Omental fat pad (tissue), 4 donors: Measurements from ENCODE around the gene SPHK2. TPM values are rescaled to one million over a fixed set of nuclear protein-coding genes. Genes with fewer than 3 reads are reported as not detected.

Experiments
- ATAC-seq: fragments of 150-250 bp; one replicate; pipeline ENCODE4 v1.9.1; 2016; ENCODE audit warnings: mild to moderate bottlenecking, moderate library complexity; ENCODE audit not compliant: low FRiP score
- DNase-seq: peaks from one replicate; pipeline ENCODE4 v3.0.0-alpha.2; 2019; ENCODE audit warnings: low spot score
- total RNA-seq, 4 donors: library from RNA; depleted of rRNA; stranded (reverse); fragments of >200 nt; gene quantifications; one replicate each; pipeline ENCODE4 v1.1.0, GENCODE V29; 2016
- TF ChIP-seq, protein P1 (sequence below), 3 donors: fragments of 450-650 bp; IDR thresholded peaks; one replicate each; pipeline ENCODE4 v1.5.1; 2016 to 2017; ENCODE audit warnings: antibody characterized with exemption in 3 of 3, mild to moderate bottlenecking in 3 of 3, moderate library complexity in 2 of 3

Gene SPHK2
- total RNA-seq, 4 donors from 2014 or later = 6.0 to 16.2 (median 9.5) TPM

- ATAC-seq (no peak), DNase-seq (no peak)
- TF ChIP-seq, protein P1, sequence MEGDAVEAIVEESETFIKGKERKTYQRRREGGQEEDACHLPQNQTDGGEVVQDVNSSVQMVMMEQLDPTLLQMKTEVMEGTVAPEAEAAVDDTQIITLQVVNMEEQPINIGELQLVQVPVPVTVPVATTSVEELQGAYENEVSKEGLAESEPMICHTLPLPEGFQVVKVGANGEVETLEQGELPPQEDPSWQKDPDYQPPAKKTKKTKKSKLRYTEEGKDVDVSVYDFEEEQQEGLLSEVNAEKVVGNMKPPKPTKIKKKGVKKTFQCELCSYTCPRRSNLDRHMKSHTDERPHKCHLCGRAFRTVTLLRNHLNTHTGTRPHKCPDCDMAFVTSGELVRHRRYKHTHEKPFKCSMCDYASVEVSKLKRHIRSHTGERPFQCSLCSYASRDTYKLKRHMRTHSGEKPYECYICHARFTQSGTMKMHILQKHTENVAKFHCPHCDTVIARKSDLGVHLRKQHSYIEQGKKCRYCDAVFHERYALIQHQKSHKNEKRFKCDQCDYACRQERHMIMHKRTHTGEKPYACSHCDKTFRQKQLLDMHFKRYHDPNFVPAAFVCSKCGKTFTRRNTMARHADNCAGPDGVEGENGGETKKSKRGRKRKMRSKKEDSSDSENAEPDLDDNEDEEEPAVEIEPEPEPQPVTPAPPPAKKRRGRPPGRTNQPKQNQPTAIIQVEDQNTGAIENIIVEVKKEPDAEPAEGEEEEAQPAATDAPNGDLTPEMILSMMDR (IDR thresholded peaks at IDR 0.05) = no peak
Observed at GRCh38 chr19:48639483-48640375, 20.4 kb downstream of the SPHK2 start.

DNA sequence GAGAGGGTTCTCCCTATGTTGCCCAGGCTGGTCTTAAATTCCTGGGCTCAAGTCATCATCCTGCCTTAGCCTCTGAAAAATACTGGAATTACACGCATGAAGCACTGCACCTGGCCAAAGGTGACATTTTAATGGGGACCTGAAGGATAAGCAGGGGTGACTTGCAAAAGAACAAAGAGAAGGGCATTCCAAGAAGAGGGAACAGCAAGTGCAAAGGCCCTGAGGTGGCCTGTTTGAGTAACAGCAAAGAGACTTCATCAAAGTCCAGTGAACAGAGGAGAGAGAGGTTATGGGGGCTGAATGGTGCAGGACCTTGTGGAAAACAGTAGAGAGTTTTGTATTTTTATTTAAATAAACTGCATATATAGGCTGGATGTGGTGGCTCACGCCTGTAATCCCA is 22.5 kb downstream of the SPHK2 start:
- no peak for DNase-seq
- TF ChIP-seq, protein P1 (IDR thresholded peaks at IDR 0.05) = no peak
- ATAC-seq = no peak

- TF ChIP-seq, protein P1 (IDR thresholded peaks at IDR 0.05) = no peak
- ATAC-seq (no peak), DNase-seq (no peak)
Observed at GRCh38 chr19:48642862-48643261, 23.6 kb downstream of the SPHK2 start.

- ATAC-seq (no peak), DNase-seq (no peak)
- TF ChIP-seq, protein P1 (IDR thresholded peaks at IDR 0.05) = no peak
Observed at GRCh38 chr19:48644355-48644754, 25.0 kb downstream of the SPHK2 start.

- DNase-seq = peak; percentile 58
- peak; percentile 72 for ATAC-seq
- TF ChIP-seq, protein P1 (IDR thresholded peaks at IDR 0.05) = no peak
Observed at GRCh38 chr19:48644839-48645619, 25.7 kb downstream of the SPHK2 start.

GRCh38 chr19:48645620-48646000 is 26.3 kb downstream of the SPHK2 start:
- no peak for DNase-seq
- TF ChIP-seq, protein P1 (IDR thresholded peaks at IDR 0.05) = no peak
- peak; percentile 2 for ATAC-seq
